HG03520 (cell line): Measurements from ENCODE around the gene CIB1.
A peak's percentile ranks its signal among the peaks of the same experiment; 100 is the strongest.
"Not testable (repeated sequence)": the region's sequence is repeated elsewhere in the genome, so short reads cannot be mapped to it uniquely, and the experiment has no call there.

Source experiments
- ATAC-seq: cut with Tn5 transposase; IDR thresholded peaks from one replicate; pipeline ENCODE4 v1.9.1; 2021; ENCODE audit warnings: mild to moderate bottlenecking, moderate library complexity; ENCODE audit not compliant: unreplicated experiment

Gene CIB1

GRCh38 chr15:90201130-90201943 is 32.4 kb downstream of the CIB1 start, which contains the start of gene SEMA4B:
SEMA4B (plus strand) TSS chr15:90201330; CDS start chr15:90201579, 249 bp downstream.
- ATAC-seq = peak; percentile 77

- ATAC-seq = no peak
Measured at GRCh38 chr15:90200534-90201129, 33.1 kb downstream of the CIB1 start.

GRCh38 chr15:90194655-90195054 is 39.1 kb downstream of the CIB1 start:
- ATAC-seq = no peak

GRCh38 chr15:90192961-90193786 is 40.6 kb downstream of the CIB1 start:
- no peak for ATAC-seq

- no peak for ATAC-seq
Measured at GRCh38 chr15:90191794-90192509, 41.8 kb downstream of the CIB1 start.

- no peak for ATAC-seq
Measured at GRCh38 chr15:90191344-90191687, 42.4 kb downstream of the CIB1 start.

- no peak for ATAC-seq
Measured at GRCh38 chr15:90190606-90191343, 43.0 kb downstream of the CIB1 start.

- no peak for ATAC-seq
Measured at GRCh38 chr15:90189781-90190467, 43.8 kb downstream of the CIB1 start.

- ATAC-seq = no peak
Measured at GRCh38 chr15:90188914-90189748, 44.6 kb downstream of the CIB1 start.

- ATAC-seq = not testable (repeated sequence)
Measured at GRCh38 chr15:90188065-90188464, 45.7 kb downstream of the CIB1 start.

- ATAC-seq = no peak
Measured at GRCh38 chr15:90187257-90187868, 46.4 kb downstream of the CIB1 start.

GRCh38 chr15:90184786-90185704 is 48.7 kb downstream of the CIB1 start:
- peak; percentile 67 for ATAC-seq

GRCh38 chr15:90184119-90184785 is 49.5 kb downstream of the CIB1 start:
- ATAC-seq = peak; percentile 38

- no peak for ATAC-seq
Measured at GRCh38 chr15:90181776-90182175, 52.0 kb downstream of the CIB1 start.
